Measurements from ENCODE around the gene CFAP410.

Gene CFAP410

GRCh38 chr21:44318489-44319285 lies 20.5 kb downstream of the CFAP410 start:
- no peak overlapping the region for H3K9ac ChIP-seq (ENCODE audit: low read length in 5 of 5)
- no peaks in the 10 kb centered on the region for H3K4me1 ChIP-seq (ENCODE audit: control insufficient read depth in 5 of 5, insufficient read depth in 5 of 5, low read length in 5 of 5)
- H3K4me3 ChIP-seq (ENCODE audit: low read depth in 1 of 5, low read length in 5 of 5): no peak overlapping the region
- no peak overlapping the region for H3K27ac ChIP-seq (ENCODE audit: low read depth, low read length)
- H3K9me3 ChIP-seq (ENCODE audit: control insufficient read depth in 5 of 5, low read length in 5 of 5): no peaks in the 10 kb centered on the region
- H3K36me3 ChIP-seq (ENCODE audit: control insufficient read depth in 5 of 5, insufficient read depth in 5 of 5, low read length in 5 of 5): peaks cover 0 to 97% (median 84%) of the 10 kb centered on the region in 5 donors
- no peaks in the 10 kb centered on the region for H3K27me3 ChIP-seq (ENCODE audit: control insufficient read depth in 5 of 5, insufficient read depth in 4 of 5, low read length in 5 of 5)

GRCh38 chr21:44317871-44318270 lies 21.3 kb downstream of the CFAP410 start:
- no peak overlapping the region for H3K27ac ChIP-seq (ENCODE audit: low read depth, low read length)
- no peak overlapping the region for H3K9ac ChIP-seq (ENCODE audit: low read length in 5 of 5)
- peaks cover 0 to 97% (median 89%) of the 10 kb centered on the region in 5 donors for H3K36me3 ChIP-seq (ENCODE audit: control insufficient read depth in 5 of 5, insufficient read depth in 5 of 5, low read length in 5 of 5)

GRCh38 chr21:44317241-44317782 lies 21.9 kb downstream of the CFAP410 start:
- Histone ChIP-seq H3K9me3 (ENCODE audit: control insufficient read depth in 5 of 5, low read length in 5 of 5) (no peaks in the 10 kb centered on the region), H3K27me3 (ENCODE audit: control insufficient read depth in 5 of 5, insufficient read depth in 4 of 5, low read length in 5 of 5) (no peaks in the 10 kb centered on the region), H3K4me3 (ENCODE audit: low read depth in 1 of 5, low read length in 5 of 5) (no peak overlapping the region), H3K4me1 (ENCODE audit: control insufficient read depth in 5 of 5, insufficient read depth in 5 of 5, low read length in 5 of 5) (no peaks in the 10 kb centered on the region), H3K9ac (ENCODE audit: low read length in 5 of 5) (no peak overlapping the region), H3K27ac (ENCODE audit: low read depth, low read length) (no peak overlapping the region), H3K36me3 (ENCODE audit: control insufficient read depth in 5 of 5, insufficient read depth in 5 of 5, low read length in 5 of 5) (peaks cover 0 to 97% (median 89%) of the 10 kb centered on the region in 5 donors)

More at GRCh38 chr21:44317871-44318270, 21.3 kb downstream of the CFAP410 start:
- no peak overlapping the region for H3K4me3 ChIP-seq (ENCODE audit: low read depth in 1 of 5, low read length in 5 of 5)
- no peaks in the 10 kb centered on the region for H3K27me3 ChIP-seq (ENCODE audit: control insufficient read depth in 5 of 5, insufficient read depth in 4 of 5, low read length in 5 of 5)
- H3K4me1 ChIP-seq (ENCODE audit: control insufficient read depth in 5 of 5, insufficient read depth in 5 of 5, low read length in 5 of 5): no peaks in the 10 kb centered on the region
- no peaks in the 10 kb centered on the region for H3K9me3 ChIP-seq (ENCODE audit: control insufficient read depth in 5 of 5, low read length in 5 of 5)

DNA sequence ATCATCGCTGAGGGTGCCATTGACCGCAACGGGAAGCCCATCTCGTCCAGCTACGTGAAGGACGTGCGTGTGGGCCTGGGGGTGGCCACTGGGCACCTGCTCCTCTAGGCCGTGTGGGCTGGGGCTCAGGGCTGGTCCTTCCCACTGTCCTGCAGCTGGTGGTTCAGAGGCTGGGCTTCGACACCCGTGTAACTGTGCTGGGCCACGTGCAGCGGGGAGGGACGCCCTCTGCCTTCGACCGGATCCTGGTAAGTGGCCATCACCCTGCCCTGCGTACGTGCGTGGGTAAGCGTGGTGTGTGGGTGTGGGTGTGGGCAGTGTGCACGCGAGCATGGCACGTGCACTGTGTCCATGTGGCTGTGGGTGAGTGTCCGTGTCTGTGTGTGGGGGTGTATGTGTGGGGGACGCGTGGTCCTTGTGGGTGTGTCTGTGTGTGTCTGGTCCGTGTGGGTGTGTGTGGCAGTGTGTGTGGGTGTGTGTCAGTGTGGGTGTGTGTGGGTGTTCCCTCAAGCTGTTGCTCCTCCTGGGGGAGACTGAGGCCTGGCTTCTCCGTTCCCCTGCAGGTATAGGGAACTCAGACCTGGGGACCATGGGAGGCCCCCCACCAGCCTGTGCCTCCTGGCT lies 22.8 kb downstream of the CFAP410 start:
- H3K9ac ChIP-seq (ENCODE audit: low read length in 5 of 5): no peak overlapping the region
- H3K27me3 ChIP-seq (ENCODE audit: control insufficient read depth in 5 of 5, insufficient read depth in 4 of 5, low read length in 5 of 5): no peaks in the 10 kb centered on the region
- H3K9me3 ChIP-seq (ENCODE audit: control insufficient read depth in 5 of 5, low read length in 5 of 5): no peaks in the 10 kb centered on the region
- no peak overlapping the region for H3K27ac ChIP-seq (ENCODE audit: low read depth, low read length)
- no peaks in the 10 kb centered on the region for H3K4me1 ChIP-seq (ENCODE audit: control insufficient read depth in 5 of 5, insufficient read depth in 5 of 5, low read length in 5 of 5)
- H3K4me3 ChIP-seq (ENCODE audit: low read depth in 1 of 5, low read length in 5 of 5): no peak overlapping the region
- H3K36me3 ChIP-seq (ENCODE audit: control insufficient read depth in 5 of 5, insufficient read depth in 5 of 5, low read length in 5 of 5): peaks cover 0 to 97% (median 89%) of the 10 kb centered on the region in 5 donors

DNA sequence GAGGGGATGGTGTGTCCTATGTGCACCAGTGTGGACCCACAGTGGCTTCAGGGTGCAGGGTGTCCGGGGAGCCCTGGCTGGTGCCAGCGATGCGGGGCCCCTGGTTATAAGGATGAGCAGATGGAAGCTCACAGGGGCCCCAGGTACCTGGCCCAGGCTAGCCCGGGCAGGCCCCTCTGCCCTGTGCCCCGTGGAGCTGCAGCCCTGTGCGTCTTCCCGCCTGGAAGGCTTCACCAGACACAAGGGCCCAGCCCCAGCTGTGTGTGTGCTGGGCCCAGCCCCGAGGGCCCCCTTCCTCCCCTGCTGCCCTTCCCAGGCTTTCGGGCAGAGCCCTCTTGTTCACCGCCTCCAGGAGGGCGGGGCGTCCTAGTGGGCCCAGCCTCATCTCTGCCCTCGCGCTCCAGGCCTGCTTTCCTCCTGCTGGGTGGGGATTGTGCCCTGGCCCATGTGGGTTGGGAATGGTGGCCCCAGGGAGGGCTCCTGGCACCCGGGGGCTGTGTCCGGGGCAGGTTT lies 23.4 kb downstream of the CFAP410 start:
- Histone ChIP-seq H3K27me3 (ENCODE audit: control insufficient read depth in 5 of 5, insufficient read depth in 4 of 5, low read length in 5 of 5) (no peaks in the 10 kb centered on the region), H3K4me1 (ENCODE audit: control insufficient read depth in 5 of 5, insufficient read depth in 5 of 5, low read length in 5 of 5) (no peaks in the 10 kb centered on the region), H3K9ac (ENCODE audit: low read length in 5 of 5) (no peak overlapping the region), H3K9me3 (ENCODE audit: control insufficient read depth in 5 of 5, low read length in 5 of 5) (no peaks in the 10 kb centered on the region), H3K36me3 (ENCODE audit: control insufficient read depth in 5 of 5, insufficient read depth in 5 of 5, low read length in 5 of 5) (peaks cover 0 to 98% (median 92%) of the 10 kb centered on the region in 5 donors), H3K4me3 (ENCODE audit: low read depth in 1 of 5, low read length in 5 of 5) (no peak overlapping the region), H3K27ac (ENCODE audit: low read depth, low read length) (no peak overlapping the region)

GRCh38 chr21:44314561-44314960 lies 24.6 kb downstream of the CFAP410 start:
- no peak overlapping the region for H3K4me3 ChIP-seq (ENCODE audit: low read depth in 1 of 5, low read length in 5 of 5)
- no peaks in the 10 kb centered on the region for H3K4me1 ChIP-seq (ENCODE audit: control insufficient read depth in 5 of 5, insufficient read depth in 5 of 5, low read length in 5 of 5)
- H3K27ac ChIP-seq (ENCODE audit: low read depth, low read length): no peak overlapping the region
- no peaks in the 10 kb centered on the region for H3K27me3 ChIP-seq (ENCODE audit: control insufficient read depth in 5 of 5, insufficient read depth in 4 of 5, low read length in 5 of 5)
- H3K9ac ChIP-seq (ENCODE audit: low read length in 5 of 5): no peak overlapping the region
- peaks cover 0 to 98% (median 92%) of the 10 kb centered on the region in 5 donors for H3K36me3 ChIP-seq (ENCODE audit: control insufficient read depth in 5 of 5, insufficient read depth in 5 of 5, low read length in 5 of 5)
- H3K9me3 ChIP-seq (ENCODE audit: control insufficient read depth in 5 of 5, low read length in 5 of 5): no peaks in the 10 kb centered on the region

DNA sequence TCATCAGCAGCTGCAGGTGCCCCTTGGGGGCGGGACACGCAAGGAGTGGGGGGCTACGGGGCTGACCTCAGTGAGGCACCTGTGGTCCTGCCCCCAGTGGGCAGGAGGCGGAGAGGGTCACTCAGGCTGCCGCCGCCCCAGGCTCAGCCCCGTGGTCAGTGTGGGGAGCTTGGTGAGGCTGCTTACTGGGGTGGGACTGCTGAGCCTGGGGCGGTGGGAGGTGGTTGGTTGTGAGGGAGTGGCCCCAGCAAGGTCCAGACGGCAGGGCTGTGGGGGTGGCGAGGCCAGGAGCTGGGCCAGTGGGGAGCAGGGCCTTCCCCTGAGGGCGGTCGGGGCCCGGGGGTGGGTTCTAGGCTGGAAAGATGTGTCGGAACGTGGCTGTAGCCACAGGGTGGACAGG lies 25.1 kb downstream of the CFAP410 start:
- Histone ChIP-seq H3K4me1 (ENCODE audit: control insufficient read depth in 5 of 5, insufficient read depth in 5 of 5, low read length in 5 of 5) (no peaks in the 10 kb centered on the region), H3K4me3 (ENCODE audit: low read depth in 1 of 5, low read length in 5 of 5) (no peak overlapping the region), H3K36me3 (ENCODE audit: control insufficient read depth in 5 of 5, insufficient read depth in 5 of 5, low read length in 5 of 5) (peaks cover 0 to 94% (median 89%) of the 10 kb centered on the region in 5 donors), H3K9me3 (ENCODE audit: control insufficient read depth in 5 of 5, low read length in 5 of 5) (no peaks in the 10 kb centered on the region), H3K27me3 (ENCODE audit: control insufficient read depth in 5 of 5, insufficient read depth in 4 of 5, low read length in 5 of 5) (no peaks in the 10 kb centered on the region), H3K9ac (ENCODE audit: low read length in 5 of 5) (no peak overlapping the region), H3K27ac (ENCODE audit: low read depth, low read length) (no peak overlapping the region)

DNA sequence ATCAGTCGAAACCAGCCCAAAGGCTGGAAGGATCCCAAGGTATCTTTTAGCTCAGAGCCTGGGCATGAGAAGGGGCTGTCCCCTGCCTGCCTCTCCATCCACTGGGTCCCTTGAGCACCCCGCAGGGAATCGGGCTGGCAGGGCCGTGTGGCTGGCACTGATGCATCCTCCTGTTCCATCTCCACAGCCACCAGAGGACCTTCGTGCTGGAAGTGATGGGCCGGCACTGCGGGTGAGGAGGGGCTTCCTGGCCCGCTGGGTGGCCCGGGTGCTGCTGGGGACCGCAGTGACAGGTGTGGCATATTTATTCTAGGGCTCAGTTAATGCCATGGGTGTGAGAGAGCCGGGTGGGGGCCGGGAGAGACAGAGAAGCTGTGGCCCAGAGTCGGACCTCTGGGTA lies 25.7 kb downstream of the CFAP410 start:
- Histone ChIP-seq H3K4me3 (ENCODE audit: low read depth in 1 of 5, low read length in 5 of 5) (no peak overlapping the region), H3K27me3 (ENCODE audit: control insufficient read depth in 5 of 5, insufficient read depth in 4 of 5, low read length in 5 of 5) (no peaks in the 10 kb centered on the region), H3K4me1 (ENCODE audit: control insufficient read depth in 5 of 5, insufficient read depth in 5 of 5, low read length in 5 of 5) (no peaks in the 10 kb centered on the region), H3K27ac (ENCODE audit: low read depth, low read length) (no peak overlapping the region), H3K9ac (ENCODE audit: low read length in 5 of 5) (no peak overlapping the region), H3K9me3 (ENCODE audit: control insufficient read depth in 5 of 5, low read length in 5 of 5) (no peaks in the 10 kb centered on the region), H3K36me3 (ENCODE audit: control insufficient read depth in 5 of 5, insufficient read depth in 5 of 5, low read length in 5 of 5) (peaks cover 0 to 92% (median 85%) of the 10 kb centered on the region in 5 donors)

DNA sequence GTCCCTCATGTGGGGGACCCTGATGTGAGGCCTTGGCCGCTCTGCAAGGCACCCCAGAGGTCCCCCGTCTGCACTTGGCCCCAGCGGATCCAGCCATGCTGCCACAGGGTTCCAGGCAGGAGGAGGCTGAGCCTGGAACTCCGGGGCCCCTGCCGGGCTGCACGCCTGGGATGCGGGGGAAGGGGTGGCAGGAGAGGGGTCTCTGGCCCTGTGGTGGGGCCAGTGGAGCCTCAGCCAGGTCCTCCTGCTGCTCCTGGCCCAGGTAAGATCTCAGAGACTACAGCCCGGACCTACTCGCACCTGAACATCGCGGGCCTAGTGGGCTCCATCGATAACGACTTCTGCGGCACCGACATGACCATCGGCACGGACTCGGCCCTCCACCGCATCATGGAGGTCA lies 26.5 kb downstream of the CFAP410 start:
- H3K27ac ChIP-seq (ENCODE audit: low read depth, low read length): no peak overlapping the region
- H3K4me3 ChIP-seq (ENCODE audit: low read depth in 1 of 5, low read length in 5 of 5): no peak overlapping the region
- no peaks in the 10 kb centered on the region for H3K4me1 ChIP-seq (ENCODE audit: control insufficient read depth in 5 of 5, insufficient read depth in 5 of 5, low read length in 5 of 5)
- no peak overlapping the region for H3K9ac ChIP-seq (ENCODE audit: low read length in 5 of 5)
- no peaks in the 10 kb centered on the region for H3K9me3 ChIP-seq (ENCODE audit: control insufficient read depth in 5 of 5, low read length in 5 of 5)
- no peaks in the 10 kb centered on the region for H3K27me3 ChIP-seq (ENCODE audit: control insufficient read depth in 5 of 5, insufficient read depth in 4 of 5, low read length in 5 of 5)
- peaks cover 0 to 91% (median 81%) of the 10 kb centered on the region in 5 donors for H3K36me3 ChIP-seq (ENCODE audit: control insufficient read depth in 5 of 5, insufficient read depth in 5 of 5, low read length in 5 of 5)

- Histone ChIP-seq H3K9me3 (ENCODE audit: control insufficient read depth in 5 of 5, low read length in 5 of 5) (no peaks in the 10 kb centered on the region), H3K27ac (ENCODE audit: low read depth, low read length) (no peak overlapping the region), H3K9ac (ENCODE audit: low read length in 5 of 5) (no peak overlapping the region), H3K4me1 (ENCODE audit: control insufficient read depth in 5 of 5, insufficient read depth in 5 of 5, low read length in 5 of 5) (peaks cover 0 to 6% (median 0%) of the 10 kb centered on the region in 5 donors), H3K36me3 (ENCODE audit: control insufficient read depth in 5 of 5, insufficient read depth in 5 of 5, low read length in 5 of 5) (peaks cover 0 to 91% (median 81%) of the 10 kb centered on the region in 5 donors), H3K4me3 (ENCODE audit: low read depth in 1 of 5, low read length in 5 of 5) (no peak overlapping the region), H3K27me3 (ENCODE audit: control insufficient read depth in 5 of 5, insufficient read depth in 4 of 5, low read length in 5 of 5) (no peaks in the 10 kb centered on the region)
Measured at GRCh38 chr21:44312089-44312488, 27.1 kb downstream of the CFAP410 start.
